ENCODE results near the gene NELL1.

DNA sequence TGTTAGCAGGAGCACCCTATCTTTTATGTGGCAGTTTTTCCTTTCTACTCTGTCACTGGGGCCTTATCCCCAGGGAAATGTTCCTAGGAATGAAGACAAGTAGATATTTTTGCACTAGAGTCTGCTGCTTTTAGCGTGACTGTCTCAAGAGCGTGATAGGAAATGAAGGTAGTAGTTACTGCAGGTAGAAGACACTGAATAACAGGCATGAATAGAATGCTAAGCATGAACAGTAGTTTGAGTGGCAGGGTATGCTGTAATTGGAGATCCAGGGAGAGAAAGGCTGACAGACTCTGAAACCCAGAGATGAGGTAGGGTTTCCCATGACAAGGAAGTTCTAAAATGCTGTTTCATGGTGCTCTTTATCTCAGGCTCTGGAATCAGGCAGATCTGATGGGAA lies 475.1 kb downstream of the NELL1 start:
- no peak for TF ChIP-seq TAF1 (IDR thresholded peaks at IDR 0.05; ENCODE audit: low read depth, low read length)
- TF ChIP-seq POLR2AphosphoS5 (IDR thresholded peaks at IDR 0.05; ENCODE audit: low read depth, low read length) = no peak
- TF ChIP-seq POLR2A (IDR thresholded peaks at IDR 0.05; ENCODE audit: low read depth, low read length) = no peak
- TF ChIP-seq SPI1 (IDR thresholded peaks at IDR 0.05; ENCODE audit: low read depth, low read length) = no peak
